AG04449 (cell line): ENCODE results near the gene FAXDC2.

Experiments used
- CTCF ChIA-PET: fragments of 350-600 bp; formaldehyde crosslinking; extraction: SDS; loops from one replicate; lab custom pipeline; 2021; ENCODE audit warnings: antibody characterized with exemption; lab: Yijun Ruan, JAX
- POLR2A ChIA-PET: fragments of 400-600, 350-600 bp; formaldehyde crosslinking; extraction: SDS; loops from one replicate; lab custom pipeline; 2020; ENCODE audit warnings: antibody characterized with exemption, inconsistent platforms; lab: Yijun Ruan, JAX
- DNase-seq: peaks from one replicate; pipeline ENCODE4 v3.0.0-alpha.2; 2010; ENCODE audit warnings: low read depth, low spot score
- H3K4me3 ChIP-seq: 2 replicates; pipeline ENCODE4 v1.5.1; 2011; ENCODE audit warnings: low read depth, mild to moderate bottlenecking, control low read depth, low read length
- TF ChIP-seq, protein P1 (sequence below): IDR thresholded peaks from one replicate; pipeline ENCODE4 v1.5.1; 2011; ENCODE audit warnings: mild to moderate bottlenecking, moderate library complexity, low read length, control low read depth, inconsistent platforms; ENCODE audit not compliant: insufficient read depth; ENCODE audit errors: missing control alignments

FAXDC2 gene

DNA sequence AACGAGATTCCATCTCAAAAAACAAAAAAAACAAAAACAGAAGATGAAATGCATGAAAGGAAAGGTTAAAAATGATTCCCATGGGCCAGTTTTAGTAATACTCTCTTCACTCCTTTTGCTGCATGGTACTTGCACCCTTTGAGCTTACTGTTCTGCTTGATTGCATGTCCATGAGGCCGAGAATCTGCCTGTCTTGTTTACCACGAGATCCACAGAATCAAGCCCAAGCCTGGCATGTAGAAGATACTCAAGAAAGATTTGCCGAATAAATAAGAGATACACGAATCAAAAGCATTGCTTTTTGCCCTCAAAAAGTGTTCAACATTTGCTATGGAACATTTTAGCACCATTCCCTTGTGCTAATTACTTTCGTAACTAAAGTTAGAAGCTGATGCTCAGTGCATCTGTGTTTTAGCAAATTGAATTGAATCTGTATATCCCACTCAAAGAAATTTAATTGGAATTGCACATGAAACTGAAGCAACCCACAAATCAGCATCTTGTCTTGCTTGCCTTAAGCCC, 1.1 kb downstream of the FAXDC2 start:
- POLR2A ChIA-PET = no interaction called here

DNA sequence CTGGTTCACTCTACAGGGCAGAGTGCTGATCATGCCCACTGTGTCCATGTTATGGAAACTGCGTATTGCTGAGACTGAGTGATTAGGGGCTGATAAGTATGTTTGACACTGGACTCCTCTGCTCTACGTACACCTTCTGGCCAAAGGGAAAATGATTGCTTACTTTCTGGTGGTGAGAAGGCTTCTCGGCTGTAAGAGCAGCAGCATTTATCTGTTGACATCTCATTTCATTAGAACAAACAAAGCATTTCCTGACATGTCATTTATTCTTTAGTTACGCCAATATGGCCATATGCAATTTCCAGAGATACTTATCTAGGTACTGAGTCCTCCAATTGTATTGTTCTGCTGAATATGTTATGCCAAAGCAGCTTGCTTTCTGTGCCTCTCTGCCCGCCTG, 5.6 kb downstream of the FAXDC2 start:
- CTCF ChIA-PET = no interaction called here
- POLR2A ChIA-PET = no interaction called here
- no peak for DNase-seq
- no peak overlapping the region for H3K4me3 ChIP-seq
- TF ChIP-seq, protein P1, sequence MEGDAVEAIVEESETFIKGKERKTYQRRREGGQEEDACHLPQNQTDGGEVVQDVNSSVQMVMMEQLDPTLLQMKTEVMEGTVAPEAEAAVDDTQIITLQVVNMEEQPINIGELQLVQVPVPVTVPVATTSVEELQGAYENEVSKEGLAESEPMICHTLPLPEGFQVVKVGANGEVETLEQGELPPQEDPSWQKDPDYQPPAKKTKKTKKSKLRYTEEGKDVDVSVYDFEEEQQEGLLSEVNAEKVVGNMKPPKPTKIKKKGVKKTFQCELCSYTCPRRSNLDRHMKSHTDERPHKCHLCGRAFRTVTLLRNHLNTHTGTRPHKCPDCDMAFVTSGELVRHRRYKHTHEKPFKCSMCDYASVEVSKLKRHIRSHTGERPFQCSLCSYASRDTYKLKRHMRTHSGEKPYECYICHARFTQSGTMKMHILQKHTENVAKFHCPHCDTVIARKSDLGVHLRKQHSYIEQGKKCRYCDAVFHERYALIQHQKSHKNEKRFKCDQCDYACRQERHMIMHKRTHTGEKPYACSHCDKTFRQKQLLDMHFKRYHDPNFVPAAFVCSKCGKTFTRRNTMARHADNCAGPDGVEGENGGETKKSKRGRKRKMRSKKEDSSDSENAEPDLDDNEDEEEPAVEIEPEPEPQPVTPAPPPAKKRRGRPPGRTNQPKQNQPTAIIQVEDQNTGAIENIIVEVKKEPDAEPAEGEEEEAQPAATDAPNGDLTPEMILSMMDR = no peak

More for the DNA sequence above, 1.1 kb downstream of the FAXDC2 start:
- no peak for DNase-seq
- CTCF ChIA-PET = interaction anchor here (1.4 to 2.2 kb wide), 2 partner anchors 8 to 13 kb away, joined by 4 to 8 read pairs; no protein-coding TSS in a partner anchor
- TF ChIP-seq, protein P1 = no peak
- peak overlapping the region; percentile 54 for H3K4me3 ChIP-seq

DNA sequence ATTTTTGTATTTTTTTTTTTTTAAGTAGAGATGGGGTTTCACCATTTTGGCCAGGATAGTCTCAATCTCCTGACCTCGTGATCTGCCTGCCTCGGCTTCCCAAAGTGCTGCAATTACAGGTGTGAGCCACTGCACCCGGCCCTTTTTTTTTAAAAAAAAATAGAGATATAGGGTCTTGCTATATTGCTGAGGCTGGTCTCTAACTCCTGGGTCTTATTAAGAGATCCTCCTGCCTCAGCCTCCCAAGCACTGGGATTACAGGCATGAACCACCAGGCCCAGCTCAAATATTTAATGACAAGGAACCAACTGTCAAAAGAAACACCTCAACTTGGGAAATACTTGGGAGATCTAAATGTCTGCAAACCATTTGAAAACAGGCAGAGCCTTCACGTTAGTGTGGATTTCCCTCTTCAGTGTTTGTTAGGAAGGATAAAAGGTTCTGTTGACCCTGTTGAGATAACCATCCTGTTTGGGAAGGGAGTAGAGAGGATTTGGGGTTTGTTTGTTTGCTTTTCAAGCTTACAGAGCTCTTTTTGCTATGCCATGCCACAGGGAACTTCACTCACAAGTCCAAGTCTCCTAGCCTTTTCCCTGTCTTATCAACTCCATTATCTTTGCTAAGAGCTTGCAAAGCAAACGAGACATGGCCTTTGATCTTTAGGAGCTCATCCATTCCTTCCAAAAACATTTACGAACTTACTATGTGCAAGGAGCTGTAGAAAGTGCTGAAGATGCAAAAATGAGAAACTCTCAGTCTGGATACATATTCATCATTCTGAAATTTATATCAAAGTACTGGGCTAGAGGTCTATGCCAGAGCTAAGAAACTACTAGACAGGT, 7.5 kb downstream of the FAXDC2 start:
- ChIA-PET POLR2A (no interaction called here), CTCF (no interaction called here)
- DNase-seq = no peak
- TF ChIP-seq, protein P1 = no peak
- H3K4me3 ChIP-seq = no peak overlapping the region

DNA sequence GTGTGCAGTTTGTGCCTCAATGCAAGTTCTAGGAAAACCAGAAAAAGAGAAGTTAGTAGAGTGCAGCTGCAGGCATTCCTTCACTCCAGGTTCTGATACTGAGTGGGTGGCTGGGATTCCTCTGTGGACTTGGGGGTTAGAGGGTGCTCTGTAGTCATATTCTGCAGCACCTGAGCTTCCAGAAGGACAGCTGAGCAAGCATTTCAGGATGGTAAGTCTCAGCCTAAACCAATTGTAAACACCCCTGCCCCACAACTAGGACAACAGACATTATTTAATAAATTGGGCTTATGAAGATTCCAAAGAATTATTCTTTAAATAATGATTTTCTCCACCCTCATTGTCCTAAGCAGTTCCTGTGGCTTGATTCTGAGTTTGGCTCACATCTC, 9.1 kb downstream of the FAXDC2 start:
- no peak overlapping the region for H3K4me3 ChIP-seq
- TF ChIP-seq, protein P1 = no peak
- no peak for DNase-seq
- POLR2A ChIA-PET = no interaction called here
- CTCF ChIA-PET = interaction anchor here (0.8 to 1.7 kb wide), 4 partner anchors 9 to 875 kb away, joined by 3 to 8 read pairs (median 4); partner anchors contain the start of gene FAXDC2

DNA sequence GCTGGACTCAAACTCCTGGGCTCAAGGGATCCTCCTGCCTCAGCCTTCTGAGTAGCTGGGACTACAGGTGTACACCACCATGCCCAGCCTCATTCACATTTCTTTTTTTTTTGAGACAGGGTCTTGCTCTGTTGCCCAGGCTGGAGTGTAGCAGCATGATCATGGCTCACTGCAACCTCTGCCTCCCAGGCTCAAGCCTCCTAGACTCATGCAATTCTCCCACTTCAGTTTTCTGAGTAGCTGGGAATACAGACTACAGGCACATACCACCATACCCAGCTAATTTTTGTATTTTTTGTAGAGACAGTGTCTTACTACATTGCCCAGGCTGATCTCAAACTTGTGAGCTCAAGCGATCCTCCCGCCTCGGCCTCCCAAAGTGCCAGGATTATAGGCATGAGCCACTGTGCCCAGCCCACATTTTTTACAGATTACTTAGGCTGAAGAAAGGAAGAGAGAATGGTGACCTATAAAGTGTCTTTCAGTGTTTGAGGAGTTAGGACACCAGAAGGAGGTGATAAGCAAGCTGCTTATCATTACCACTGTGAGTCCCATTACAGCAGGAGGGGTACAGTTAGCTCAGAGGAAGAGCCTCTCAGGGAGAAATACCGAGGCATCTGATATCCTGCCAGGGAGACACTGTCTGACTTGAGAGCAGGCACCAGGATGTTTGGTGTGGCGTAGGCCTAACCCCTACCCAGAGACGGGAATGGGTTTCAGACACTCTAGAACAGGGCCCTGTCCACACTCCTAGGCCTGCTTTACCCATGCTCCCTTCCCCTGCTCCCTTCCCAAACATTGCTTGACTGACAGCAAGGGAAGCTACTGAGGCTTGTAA, 9.7 kb downstream of the FAXDC2 start:
- no peak for DNase-seq
- POLR2A ChIA-PET = no interaction called here
- H3K4me3 ChIP-seq = no peak overlapping the region
- CTCF ChIA-PET = interaction anchor here (0.8 to 1.7 kb wide), 4 partner anchors 10 to 875 kb away, joined by 3 to 8 read pairs (median 4); partner anchors contain the start of gene FAXDC2
- TF ChIP-seq, protein P1 = no peak
